ENCODE data around the gene CLRN3.

DNA sequence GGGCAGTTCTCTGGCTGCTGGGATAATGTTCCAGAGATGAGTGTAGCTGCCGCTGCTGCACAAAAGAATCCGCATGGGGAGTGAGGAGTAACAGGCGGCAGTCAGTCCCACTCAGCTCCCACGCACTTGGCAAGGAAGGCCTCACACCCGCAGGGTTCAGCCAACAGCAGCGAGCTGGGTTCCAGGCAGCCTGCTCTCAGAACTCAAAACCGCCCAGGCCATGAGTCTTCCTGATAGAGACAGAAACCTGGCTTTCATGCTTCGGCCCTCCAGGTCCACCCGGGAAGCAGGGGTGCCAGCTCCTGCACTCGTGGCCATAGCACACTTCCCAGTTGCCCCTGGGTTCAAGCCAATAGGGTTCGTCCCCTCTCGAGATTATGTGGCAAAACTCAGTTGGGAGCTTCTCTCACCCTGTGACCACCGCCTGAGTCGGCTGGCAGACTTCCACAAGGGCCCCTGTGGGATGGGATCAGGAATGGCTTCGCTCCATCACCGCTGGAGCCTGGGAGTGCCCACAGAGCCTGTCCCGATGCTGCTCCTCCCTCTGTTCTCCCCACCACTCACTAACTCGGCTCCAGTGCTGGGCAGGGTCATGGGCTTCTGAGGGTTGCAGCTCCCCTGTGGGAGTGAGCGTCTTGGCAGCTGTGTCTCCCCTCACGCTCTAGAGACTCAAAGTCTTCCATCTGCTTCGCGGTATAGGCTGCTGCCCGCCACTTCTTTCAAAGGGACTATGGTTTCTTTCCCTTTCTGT, 20.6 kb downstream of the CLRN3 start:
- TF ChIP-seq, protein P1, sequence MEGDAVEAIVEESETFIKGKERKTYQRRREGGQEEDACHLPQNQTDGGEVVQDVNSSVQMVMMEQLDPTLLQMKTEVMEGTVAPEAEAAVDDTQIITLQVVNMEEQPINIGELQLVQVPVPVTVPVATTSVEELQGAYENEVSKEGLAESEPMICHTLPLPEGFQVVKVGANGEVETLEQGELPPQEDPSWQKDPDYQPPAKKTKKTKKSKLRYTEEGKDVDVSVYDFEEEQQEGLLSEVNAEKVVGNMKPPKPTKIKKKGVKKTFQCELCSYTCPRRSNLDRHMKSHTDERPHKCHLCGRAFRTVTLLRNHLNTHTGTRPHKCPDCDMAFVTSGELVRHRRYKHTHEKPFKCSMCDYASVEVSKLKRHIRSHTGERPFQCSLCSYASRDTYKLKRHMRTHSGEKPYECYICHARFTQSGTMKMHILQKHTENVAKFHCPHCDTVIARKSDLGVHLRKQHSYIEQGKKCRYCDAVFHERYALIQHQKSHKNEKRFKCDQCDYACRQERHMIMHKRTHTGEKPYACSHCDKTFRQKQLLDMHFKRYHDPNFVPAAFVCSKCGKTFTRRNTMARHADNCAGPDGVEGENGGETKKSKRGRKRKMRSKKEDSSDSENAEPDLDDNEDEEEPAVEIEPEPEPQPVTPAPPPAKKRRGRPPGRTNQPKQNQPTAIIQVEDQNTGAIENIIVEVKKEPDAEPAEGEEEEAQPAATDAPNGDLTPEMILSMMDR (conservative IDR thresholded peaks at IDR 0.05): no peak
- TF ChIP-seq ZFX (IDR thresholded peaks at IDR 0.05): no peak
